Liver (tissue), 9 donors: ENCODE data around the gene TRAK1. TPM values are rescaled to one million over a fixed set of nuclear protein-coding genes. Genes with fewer than 3 reads are reported as not detected.

Source experiments
- DNase-seq: peaks from one replicate; pipeline ENCODE4 v3.0.0-alpha.2; 2017; ENCODE audit warnings: low spot score
- H3K27ac ChIP-seq, 2 donors: one replicate each; pipeline ENCODE4 v1.7.0; 2013; ENCODE audit warnings: inconsistent platforms in 2 of 2, low read length in 2 of 2, control low read depth in 1 of 2, low read depth in 1 of 2, mild to moderate bottlenecking in 1 of 2
- H3K27me3 ChIP-seq, 4 donors: one replicate each; pipeline versions ENCODE4 v1.6.1 to v1.7.0; 2013; ENCODE audit warnings: low read length in 3 of 4, inconsistent platforms in 1 of 4, mild to moderate bottlenecking in 1 of 4, moderate library complexity in 1 of 4; ENCODE audit not compliant: control insufficient read depth in 4 of 4, insufficient read depth in 4 of 4
- H3K36me3 ChIP-seq, 4 donors: one replicate each; pipeline versions ENCODE4 v1.6.1 to v1.7.0; 2013; ENCODE audit warnings: low read length in 3 of 4, mild to moderate bottlenecking in 3 of 4, low read depth in 1 of 4, moderate library complexity in 1 of 4; ENCODE audit not compliant: control insufficient read depth in 4 of 4, insufficient read depth in 3 of 4
- H3K4me1 ChIP-seq, 4 donors: one replicate each; pipeline versions ENCODE4 v1.6.1 to v1.7.0; 2013; ENCODE audit warnings: low read length in 3 of 4, mild to moderate bottlenecking in 3 of 4, moderate library complexity in 1 of 4; ENCODE audit not compliant: control insufficient read depth in 4 of 4, insufficient read depth in 4 of 4
- H3K4me3 ChIP-seq, 3 donors: one replicate each; pipeline versions ENCODE4 v1.6.1 to v1.7.0; 2013; ENCODE audit warnings: low read length in 3 of 3, control low read depth in 1 of 3, low read depth in 1 of 3, mild to moderate bottlenecking in 1 of 3
- H3K9ac ChIP-seq, 2 donors: one replicate each; pipeline ENCODE4 v1.7.0; 2013; ENCODE audit warnings: low read length in 2 of 2, mild to moderate bottlenecking in 2 of 2, moderate library complexity in 2 of 2, control low read depth in 1 of 2, low read depth in 1 of 2
- H3K9me3 ChIP-seq, 4 donors: one replicate each; pipeline versions ENCODE4 v1.6.1 to v1.7.0; 2013; ENCODE audit warnings: low read length in 3 of 4; ENCODE audit not compliant: control insufficient read depth in 4 of 4
- EGR1 ChIP-seq, 2 donors: IDR thresholded peaks; 2 replicates each; pipeline ENCODE4 v1.6.1; 2016 to 2018; ENCODE audit warnings: antibody characterized with exemption in 2 of 2, low read depth in 2 of 2
- FOXA1 ChIP-seq: IDR thresholded peaks from 2 replicates; pipeline ENCODE4 v1.6.1; 2016; ENCODE audit warnings: antibody characterized with exemption
- FOXA2 ChIP-seq: IDR thresholded peaks from 2 replicates; pipeline ENCODE4 v1.6.1; 2016; ENCODE audit warnings: antibody characterized with exemption
- GABPA ChIP-seq, 2 donors: IDR thresholded peaks in 1 of 2; conservative IDR thresholded peaks in 1 of 2; 2 replicates each; pipeline ENCODE4 v1.6.1; 2016; ENCODE audit warnings: antibody characterized with exemption in 2 of 2, mild to moderate bottlenecking in 1 of 2, moderate library complexity in 1 of 2
- HNF4A ChIP-seq, 2 donors: conservative IDR thresholded peaks; 2 replicates each; pipeline ENCODE4 v1.6.1; 2016; ENCODE audit warnings: antibody characterized with exemption in 2 of 2, mild to moderate bottlenecking in 2 of 2
- HNF4G ChIP-seq: IDR thresholded peaks from 2 replicates; pipeline ENCODE4 v1.6.1; 2016; ENCODE audit warnings: antibody characterized with exemption
- JUND ChIP-seq, 2 donors: IDR thresholded peaks; 2 replicates each; pipeline ENCODE4 v1.6.1; 2016; ENCODE audit warnings: antibody characterized with exemption in 2 of 2
- NR2F2 ChIP-seq: IDR thresholded peaks from 2 replicates; pipeline ENCODE4 v1.6.1; 2016; ENCODE audit warnings: antibody characterized with exemption
- RAD21 ChIP-seq, 2 donors: IDR thresholded peaks; 2 replicates each; pipeline ENCODE4 v1.6.1; 2016; ENCODE audit warnings: antibody characterized with exemption in 2 of 2, mild to moderate bottlenecking in 2 of 2
- RXRA ChIP-seq, 2 donors: IDR thresholded peaks; 2 replicates each; pipeline ENCODE4 v1.6.1; 2017 to 2018; ENCODE audit warnings: antibody characterized with exemption in 2 of 2, mild to moderate bottlenecking in 1 of 2
- SP1 ChIP-seq: IDR thresholded peaks from 2 replicates; pipeline ENCODE4 v1.6.1; 2018; ENCODE audit warnings: antibody characterized with exemption, mild to moderate bottlenecking
- TAF1 ChIP-seq: conservative IDR thresholded peaks from 2 replicates; pipeline ENCODE4 v1.6.1; 2016; ENCODE audit warnings: antibody characterized with exemption, mild to moderate bottlenecking
- YY1 ChIP-seq: IDR thresholded peaks from 2 replicates; pipeline ENCODE4 v1.6.1; 2016; ENCODE audit warnings: antibody characterized with exemption, mild to moderate bottlenecking
- WGBS: extraction: QIAGEN DNeasy Blood & Tissue Kit; methylation state at CpG from one replicate; pipeline ENCODE4 v1.1.7; 2013; 5-methylcytosine and 5-hydroxymethylcytosine counted together
- polyA plus RNA-seq, 2 donors: library from polyadenylated mRNA; stranded (reverse) in 1 of 2; unstranded in 1 of 2; fragments of 200-250 nt in 1 of 2; fragments of >200 nt in 1 of 2; fragmentation: Nextera tagmentation in 1 of 2; extraction: Ambion mirVana in 1 of 2; gene quantifications; one replicate each; pipeline versions ENCODE4 v1.2.1 to v1.2.3, GENCODE V29; 2013 to 2015
- total RNA-seq, 2 donors: library from RNA; depleted of rRNA; stranded (reverse); fragments of >200 nt; gene quantifications; one replicate each; pipeline ENCODE4 v1.2.3, GENCODE V29; 2014
- TF ChIP-seq, protein P1 (sequence below): IDR thresholded peaks from 2 replicates; pipeline ENCODE4 v1.6.1; 2016; ENCODE audit warnings: antibody characterized with exemption
- TF ChIP-seq, protein P2 (sequence below): IDR thresholded peaks from 2 replicates; pipeline ENCODE4 v1.6.1; 2016; ENCODE audit warnings: antibody characterized with exemption
- TF ChIP-seq, protein P3 (sequence below): fragments of 150-350 bp; IDR thresholded peaks from 2 replicates; pipeline ENCODE4 v1.5.1; 2017; ENCODE audit warnings: improper control_type of control experiment, low read depth, low read length; ENCODE audit not compliant: missing input control
- TF ChIP-seq, protein P4 (sequence below): IDR thresholded peaks from 2 replicates; pipeline ENCODE4 v1.6.1; 2016; ENCODE audit warnings: antibody characterized with exemption
- TF ChIP-seq, protein P5 (sequence below): IDR thresholded peaks from 2 replicates; pipeline ENCODE4 v1.6.1; 2016; ENCODE audit warnings: antibody characterized with exemption, mild to moderate bottlenecking
- donor health status: healthy.
- donor health status: healthy.
- donor health status: healthy.
- donor health status: healthy.
- donor health status: healthy.

Gene TRAK1
- total and polyA plus RNA-seq, 4 donors: 3.4 to 21.7 (median 8.6) TPM

DNA sequence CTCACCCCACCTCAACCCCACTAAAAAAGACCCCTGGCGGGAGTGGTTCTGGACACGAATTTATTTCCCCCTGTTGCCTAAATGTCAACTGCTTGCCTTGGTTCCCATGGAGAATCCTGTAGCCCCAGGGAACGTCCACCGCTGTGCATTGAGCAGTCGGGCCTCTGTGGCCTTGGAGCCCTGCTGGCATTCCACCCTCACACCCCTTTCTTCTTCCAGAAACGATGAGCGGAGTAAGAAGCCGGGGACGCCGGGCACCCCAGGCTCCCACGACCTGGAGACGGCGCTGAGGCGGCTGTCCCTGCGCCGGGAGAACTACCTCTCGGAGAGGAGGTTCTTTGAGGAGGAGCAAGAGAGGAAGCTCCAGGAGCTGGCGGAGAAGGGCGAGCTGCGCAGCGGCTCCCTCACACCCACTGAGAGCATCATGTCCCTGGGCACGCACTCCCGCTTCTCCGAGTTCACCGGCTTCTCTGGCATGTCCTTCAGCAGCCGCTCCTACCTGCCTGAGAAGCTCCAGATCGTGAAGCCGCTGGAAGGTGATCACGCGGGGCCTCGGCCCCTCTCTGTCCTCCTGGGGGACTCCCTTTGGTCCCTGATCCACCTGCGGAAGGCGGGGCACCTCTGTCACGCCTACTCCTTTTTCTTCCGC is 111.2 kb downstream of the TRAK1 start (continued):
- TF ChIP-seq NR2F2 (no peak), FOXA2 (no peak), SP1 (no peak), EGR1 (IDR thresholded peaks at IDR 0.05; ENCODE audit: low read depth in 2 of 2) (no peak), RXRA (IDR thresholded peaks at IDR 0.05) (no peak), FOXA1 (no peak), HNF4A (conservative IDR thresholded peaks at IDR 0.05) (no peak), YY1 (no peak)
- TF ChIP-seq, protein P1, sequence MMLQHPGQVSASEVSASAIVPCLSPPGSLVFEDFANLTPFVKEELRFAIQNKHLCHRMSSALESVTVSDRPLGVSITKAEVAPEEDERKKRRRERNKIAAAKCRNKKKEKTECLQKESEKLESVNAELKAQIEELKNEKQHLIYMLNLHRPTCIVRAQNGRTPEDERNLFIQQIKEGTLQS: no peak
- TF ChIP-seq, protein P2, sequence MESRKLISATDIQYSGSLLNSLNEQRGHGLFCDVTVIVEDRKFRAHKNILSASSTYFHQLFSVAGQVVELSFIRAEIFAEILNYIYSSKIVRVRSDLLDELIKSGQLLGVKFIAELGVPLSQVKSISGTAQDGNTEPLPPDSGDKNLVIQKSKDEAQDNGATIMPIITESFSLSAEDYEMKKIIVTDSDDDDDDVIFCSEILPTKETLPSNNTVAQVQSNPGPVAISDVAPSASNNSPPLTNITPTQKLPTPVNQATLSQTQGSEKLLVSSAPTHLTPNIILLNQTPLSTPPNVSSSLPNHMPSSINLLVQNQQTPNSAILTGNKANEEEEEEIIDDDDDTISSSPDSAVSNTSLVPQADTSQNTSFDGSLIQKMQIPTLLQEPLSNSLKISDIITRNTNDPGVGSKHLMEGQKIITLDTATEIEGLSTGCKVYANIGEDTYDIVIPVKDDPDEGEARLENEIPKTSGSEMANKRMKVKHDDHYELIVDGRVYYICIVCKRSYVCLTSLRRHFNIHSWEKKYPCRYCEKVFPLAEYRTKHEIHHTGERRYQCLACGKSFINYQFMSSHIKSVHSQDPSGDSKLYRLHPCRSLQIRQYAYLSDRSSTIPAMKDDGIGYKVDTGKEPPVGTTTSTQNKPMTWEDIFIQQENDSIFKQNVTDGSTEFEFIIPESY: no peak

DNA sequence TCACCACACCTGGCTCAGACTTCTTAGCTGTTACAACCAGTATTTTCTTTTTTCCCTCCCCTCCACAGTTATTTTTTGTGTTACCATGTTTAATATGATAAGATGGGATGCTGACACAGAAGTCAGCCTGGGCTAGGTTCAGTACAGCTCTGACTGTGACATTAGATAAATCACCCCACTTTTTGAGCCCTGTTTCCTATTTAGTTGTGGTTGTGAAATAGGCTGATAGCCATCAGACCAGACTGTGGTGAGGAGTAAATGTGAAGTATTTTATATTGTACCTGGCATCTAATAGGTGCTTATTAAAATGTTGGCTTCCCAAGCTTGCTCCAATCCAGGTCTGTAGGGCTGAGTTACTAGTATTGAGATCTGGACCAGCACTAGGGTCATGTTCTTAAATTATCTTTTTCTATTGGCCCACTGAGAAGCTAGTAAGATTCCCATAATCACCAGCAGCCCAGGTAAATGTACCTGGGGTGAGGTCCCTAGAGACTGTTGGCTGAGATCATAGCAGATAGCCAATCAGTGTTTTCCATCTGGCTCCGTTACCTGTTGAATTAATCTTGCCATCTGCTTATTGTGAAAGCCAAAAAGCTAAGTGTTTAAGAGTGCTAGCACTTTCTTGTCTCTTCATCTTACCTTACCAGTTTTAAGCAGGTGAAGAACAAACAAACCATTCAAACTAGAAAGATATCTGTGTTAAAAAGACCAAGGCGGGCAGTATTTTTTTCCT is 113.9 kb downstream of the TRAK1 start:
- no peak overlapping the region for H3K9ac ChIP-seq
- no peak overlapping the region for H3K4me3 ChIP-seq
- no peaks in the 10 kb centered on the region for H3K9me3 ChIP-seq
- WGBS: 97% methylated on average over 2 of the region's 2 CpGs
- TF ChIP-seq, protein P3, sequence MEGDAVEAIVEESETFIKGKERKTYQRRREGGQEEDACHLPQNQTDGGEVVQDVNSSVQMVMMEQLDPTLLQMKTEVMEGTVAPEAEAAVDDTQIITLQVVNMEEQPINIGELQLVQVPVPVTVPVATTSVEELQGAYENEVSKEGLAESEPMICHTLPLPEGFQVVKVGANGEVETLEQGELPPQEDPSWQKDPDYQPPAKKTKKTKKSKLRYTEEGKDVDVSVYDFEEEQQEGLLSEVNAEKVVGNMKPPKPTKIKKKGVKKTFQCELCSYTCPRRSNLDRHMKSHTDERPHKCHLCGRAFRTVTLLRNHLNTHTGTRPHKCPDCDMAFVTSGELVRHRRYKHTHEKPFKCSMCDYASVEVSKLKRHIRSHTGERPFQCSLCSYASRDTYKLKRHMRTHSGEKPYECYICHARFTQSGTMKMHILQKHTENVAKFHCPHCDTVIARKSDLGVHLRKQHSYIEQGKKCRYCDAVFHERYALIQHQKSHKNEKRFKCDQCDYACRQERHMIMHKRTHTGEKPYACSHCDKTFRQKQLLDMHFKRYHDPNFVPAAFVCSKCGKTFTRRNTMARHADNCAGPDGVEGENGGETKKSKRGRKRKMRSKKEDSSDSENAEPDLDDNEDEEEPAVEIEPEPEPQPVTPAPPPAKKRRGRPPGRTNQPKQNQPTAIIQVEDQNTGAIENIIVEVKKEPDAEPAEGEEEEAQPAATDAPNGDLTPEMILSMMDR: no peak
- TF ChIP-seq, protein P1: no peak
- TF ChIP-seq FOXA2 (no peak), NR2F2 (no peak), RAD21 (IDR thresholded peaks at IDR 0.05) (no peak), YY1 (no peak), HNF4G (no peak), RXRA (IDR thresholded peaks at IDR 0.05) (no peak), EGR1 (IDR thresholded peaks at IDR 0.05; ENCODE audit: low read depth in 2 of 2) (no peak), GABPA (IDR thresholded peaks at IDR 0.05 in 1 of 2, conservative IDR thresholded peaks at IDR 0.05 in 1 of 2) (no peak), TAF1 (no peak), FOXA1 (no peak), HNF4A (conservative IDR thresholded peaks at IDR 0.05) (no peak), JUND (IDR thresholded peaks at IDR 0.05) (no peak), SP1 (no peak)
- TF ChIP-seq, protein P2: no peak
- TF ChIP-seq, protein P4, sequence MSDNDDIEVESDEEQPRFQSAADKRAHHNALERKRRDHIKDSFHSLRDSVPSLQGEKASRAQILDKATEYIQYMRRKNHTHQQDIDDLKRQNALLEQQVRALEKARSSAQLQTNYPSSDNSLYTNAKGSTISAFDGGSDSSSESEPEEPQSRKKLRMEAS: no peak
- TF ChIP-seq, protein P5, sequence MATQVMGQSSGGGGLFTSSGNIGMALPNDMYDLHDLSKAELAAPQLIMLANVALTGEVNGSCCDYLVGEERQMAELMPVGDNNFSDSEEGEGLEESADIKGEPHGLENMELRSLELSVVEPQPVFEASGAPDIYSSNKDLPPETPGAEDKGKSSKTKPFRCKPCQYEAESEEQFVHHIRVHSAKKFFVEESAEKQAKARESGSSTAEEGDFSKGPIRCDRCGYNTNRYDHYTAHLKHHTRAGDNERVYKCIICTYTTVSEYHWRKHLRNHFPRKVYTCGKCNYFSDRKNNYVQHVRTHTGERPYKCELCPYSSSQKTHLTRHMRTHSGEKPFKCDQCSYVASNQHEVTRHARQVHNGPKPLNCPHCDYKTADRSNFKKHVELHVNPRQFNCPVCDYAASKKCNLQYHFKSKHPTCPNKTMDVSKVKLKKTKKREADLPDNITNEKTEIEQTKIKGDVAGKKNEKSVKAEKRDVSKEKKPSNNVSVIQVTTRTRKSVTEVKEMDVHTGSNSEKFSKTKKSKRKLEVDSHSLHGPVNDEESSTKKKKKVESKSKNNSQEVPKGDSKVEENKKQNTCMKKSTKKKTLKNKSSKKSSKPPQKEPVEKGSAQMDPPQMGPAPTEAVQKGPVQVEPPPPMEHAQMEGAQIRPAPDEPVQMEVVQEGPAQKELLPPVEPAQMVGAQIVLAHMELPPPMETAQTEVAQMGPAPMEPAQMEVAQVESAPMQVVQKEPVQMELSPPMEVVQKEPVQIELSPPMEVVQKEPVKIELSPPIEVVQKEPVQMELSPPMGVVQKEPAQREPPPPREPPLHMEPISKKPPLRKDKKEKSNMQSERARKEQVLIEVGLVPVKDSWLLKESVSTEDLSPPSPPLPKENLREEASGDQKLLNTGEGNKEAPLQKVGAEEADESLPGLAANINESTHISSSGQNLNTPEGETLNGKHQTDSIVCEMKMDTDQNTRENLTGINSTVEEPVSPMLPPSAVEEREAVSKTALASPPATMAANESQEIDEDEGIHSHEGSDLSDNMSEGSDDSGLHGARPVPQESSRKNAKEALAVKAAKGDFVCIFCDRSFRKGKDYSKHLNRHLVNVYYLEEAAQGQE: no peak
- DNase-seq: no peak
- H3K27me3 ChIP-seq: no peaks in the 10 kb centered on the region
- H3K4me1 ChIP-seq: no peaks in the 10 kb centered on the region
- peaks cover 10 to 67% (median 27%) of the 10 kb centered on the region in 4 donors for H3K36me3 ChIP-seq
- no peak overlapping the region for H3K27ac ChIP-seq
